Sciatic nerve (tissue), 2 donors: ENCODE data around the gene KCNMB1. TPM values are rescaled to one million over a fixed set of nuclear protein-coding genes. Genes with fewer than 3 reads are reported as not detected.

Experiments used
- ATAC-seq: fragments of 200-7000 bp; cut with Tn5 transposase; one replicate; pipeline ENCODE4 v1.9.1; 2020; ENCODE audit warnings: mild to moderate bottlenecking, moderate library complexity
- DNase-seq: peaks from one replicate; pipeline ENCODE4 v3.0.0-alpha.2; 2020; ENCODE audit warnings: low spot score
- intact Hi-C: fragments of 100-400 bp; cut with DNase I; formaldehyde crosslinking; loops from one replicate; pipeline ENCODE4 v1.14.2; 2022
- total RNA-seq: library from RNA; stranded (reverse); fragmentation: NEBNext Ultra II Directional; extraction: Animal tissue kit (Norgen Biotek cat#: 25700); gene quantifications from one replicate; pipeline ENCODE4 v1.2.1, GENCODE V29; 2021
- donor health status: DM: no; HTN: no; CAD: no.
- donor health status: DM: no; HTN: no; CAD: no.

KCNMB1 gene
- total RNA-seq, 1 donor from 2014 or later = 1.4 TPM

DNA sequence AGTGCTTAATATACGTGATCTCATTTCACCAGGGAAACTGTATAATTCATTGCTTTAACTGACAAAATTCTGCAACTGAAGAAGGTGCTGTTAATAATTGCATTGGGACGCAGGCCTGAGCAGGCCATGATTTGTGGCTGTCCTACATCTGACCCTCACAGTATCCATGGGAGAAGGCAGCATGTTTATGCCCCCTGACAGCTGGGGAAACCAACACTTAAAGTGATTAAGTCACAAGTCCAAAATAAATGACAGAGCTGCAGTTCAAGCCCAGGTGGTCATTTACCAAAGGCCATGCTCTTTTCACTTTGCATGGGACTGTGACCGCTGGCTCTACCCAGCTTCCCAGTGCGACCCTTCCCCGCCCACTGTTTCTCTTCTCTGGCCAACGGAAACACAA is 30.5 kb upstream of the KCNMB1 start:
- no peak for ATAC-seq
- intact Hi-C loops = loop anchor here (10.0 kb wide), 1 partner anchor 195 kb away; no protein-coding TSS in a partner anchor
- DNase-seq = no peak

DNA sequence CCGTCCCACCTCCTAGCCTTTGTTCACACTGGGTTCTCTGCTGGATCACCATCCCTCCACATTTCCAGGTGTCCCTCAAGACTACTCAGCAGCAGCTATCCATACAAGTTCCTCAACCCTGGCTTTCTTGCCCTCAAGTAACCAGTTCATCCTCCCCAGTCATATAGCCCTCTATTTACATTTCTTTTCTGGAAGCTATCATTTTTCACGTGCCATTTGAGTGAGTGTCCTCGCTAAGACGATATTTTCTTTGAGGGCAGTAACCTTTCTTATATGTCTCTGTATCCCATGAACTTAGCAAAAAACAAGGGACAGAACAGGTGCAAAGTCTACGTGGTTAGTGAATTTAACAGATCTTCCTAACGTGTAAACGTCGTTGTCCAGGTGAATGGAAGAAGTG is 29.6 kb upstream of the KCNMB1 start:
- intact Hi-C loops = no loop called here
- DNase-seq (no peak), ATAC-seq (no peak)

DNA sequence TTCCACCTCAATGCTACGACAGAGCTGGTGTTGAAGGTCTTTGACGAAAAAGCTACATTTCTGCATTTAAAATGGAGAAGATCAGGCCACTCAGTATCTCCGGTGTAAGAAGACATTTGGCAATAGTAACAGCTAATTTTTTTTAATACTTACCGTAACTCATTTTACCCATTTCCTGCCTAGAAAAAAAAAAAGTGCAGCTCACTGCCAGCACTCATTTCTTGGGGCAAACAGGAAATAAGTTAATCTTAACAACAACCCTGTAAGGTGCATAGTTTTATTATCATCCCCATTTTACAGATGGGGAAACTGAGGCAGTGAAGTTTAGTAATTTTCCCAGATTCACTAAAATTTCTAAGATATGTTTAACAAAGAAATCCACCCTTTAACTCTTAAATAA is 27.4 kb upstream of the KCNMB1 start:
- ATAC-seq = no peak
- intact Hi-C loops = no loop called here
- DNase-seq = no peak

DNA sequence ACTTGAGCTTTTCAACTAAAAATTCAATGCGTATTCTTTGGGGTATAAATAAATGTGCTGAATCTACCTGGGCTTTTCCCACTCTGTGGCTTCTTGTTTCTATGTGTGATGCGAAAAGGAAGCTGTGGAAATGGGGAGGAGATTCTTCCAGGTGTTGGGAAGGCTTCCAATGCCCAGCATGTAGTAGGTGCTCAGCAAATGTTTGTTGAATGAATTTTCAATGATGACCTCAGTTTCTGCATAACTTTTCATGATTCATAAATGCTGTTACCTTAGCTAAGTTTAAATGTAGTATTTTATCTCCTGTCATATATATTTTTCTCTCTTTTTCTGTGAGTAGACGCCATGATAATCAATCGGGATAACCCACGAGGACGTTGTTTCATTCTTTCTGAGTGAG is 25.6 kb upstream of the KCNMB1 start:
- no peak for DNase-seq
- intact Hi-C loops = no loop called here
- no peak for ATAC-seq

DNA sequence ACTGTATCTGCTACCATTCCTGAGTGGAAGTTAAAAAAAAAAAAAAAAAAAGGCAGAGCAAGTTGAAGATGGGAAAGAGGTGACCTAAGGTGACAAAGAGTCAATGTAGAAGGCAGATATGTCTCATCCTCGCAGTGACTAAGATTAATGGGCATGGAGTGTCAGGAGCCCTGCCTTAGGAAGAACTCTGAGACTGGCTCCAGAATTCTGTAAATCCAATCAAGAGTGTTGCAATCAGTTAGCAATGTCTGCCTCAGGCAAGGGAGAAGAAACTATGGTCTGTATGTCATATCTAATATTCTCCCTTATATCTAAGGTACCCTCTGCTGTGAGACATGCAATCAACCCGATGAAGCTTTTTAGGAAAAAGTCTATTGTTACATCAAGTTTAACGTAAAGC is 24.7 kb upstream of the KCNMB1 start:
- intact Hi-C loops = no loop called here
- DNase-seq = no peak
- ATAC-seq = no peak

DNA sequence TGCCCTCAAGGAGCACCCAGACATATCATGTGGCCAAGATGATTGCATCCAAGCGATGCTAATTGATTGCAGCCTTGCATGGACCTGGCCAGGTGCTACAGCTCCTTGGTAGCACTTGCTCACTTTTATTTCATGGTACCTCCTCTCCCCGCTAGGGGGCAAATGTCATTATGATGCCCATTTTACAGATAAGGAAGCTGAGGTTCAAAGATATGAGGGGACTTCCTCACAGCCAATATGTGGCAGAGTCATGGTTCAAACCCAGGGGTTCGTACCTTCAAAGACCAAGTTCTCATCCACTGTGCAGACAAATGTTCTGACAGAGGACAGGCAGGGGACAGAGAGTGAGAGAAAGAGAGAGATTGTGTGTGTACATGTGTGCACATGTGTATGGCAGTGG is 21.9 kb upstream of the KCNMB1 start:
- intact Hi-C loops = no loop called here
- ATAC-seq = no peak
- no peak for DNase-seq

DNA sequence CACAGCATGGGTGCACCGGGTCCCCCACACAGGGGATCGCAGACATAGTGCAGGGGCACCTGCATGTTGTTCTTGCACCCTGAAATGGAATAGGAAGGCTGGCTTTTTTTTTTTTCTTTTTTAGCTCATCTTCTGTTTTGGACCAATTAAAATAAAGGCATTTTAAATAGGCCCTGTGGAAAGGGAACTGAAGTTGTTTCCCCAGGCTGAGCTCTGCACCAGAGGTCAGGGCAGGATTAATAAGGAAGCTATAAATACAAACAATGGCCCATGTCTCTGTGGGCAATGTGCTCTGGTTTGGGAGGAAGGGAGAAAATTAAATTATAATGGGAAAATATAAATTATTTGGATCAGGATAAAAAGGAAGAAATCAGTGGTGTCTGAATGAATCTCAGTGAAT is 21.2 kb upstream of the KCNMB1 start:
- ATAC-seq (no peak), DNase-seq (no peak)
- intact Hi-C loops = no loop called here

DNA sequence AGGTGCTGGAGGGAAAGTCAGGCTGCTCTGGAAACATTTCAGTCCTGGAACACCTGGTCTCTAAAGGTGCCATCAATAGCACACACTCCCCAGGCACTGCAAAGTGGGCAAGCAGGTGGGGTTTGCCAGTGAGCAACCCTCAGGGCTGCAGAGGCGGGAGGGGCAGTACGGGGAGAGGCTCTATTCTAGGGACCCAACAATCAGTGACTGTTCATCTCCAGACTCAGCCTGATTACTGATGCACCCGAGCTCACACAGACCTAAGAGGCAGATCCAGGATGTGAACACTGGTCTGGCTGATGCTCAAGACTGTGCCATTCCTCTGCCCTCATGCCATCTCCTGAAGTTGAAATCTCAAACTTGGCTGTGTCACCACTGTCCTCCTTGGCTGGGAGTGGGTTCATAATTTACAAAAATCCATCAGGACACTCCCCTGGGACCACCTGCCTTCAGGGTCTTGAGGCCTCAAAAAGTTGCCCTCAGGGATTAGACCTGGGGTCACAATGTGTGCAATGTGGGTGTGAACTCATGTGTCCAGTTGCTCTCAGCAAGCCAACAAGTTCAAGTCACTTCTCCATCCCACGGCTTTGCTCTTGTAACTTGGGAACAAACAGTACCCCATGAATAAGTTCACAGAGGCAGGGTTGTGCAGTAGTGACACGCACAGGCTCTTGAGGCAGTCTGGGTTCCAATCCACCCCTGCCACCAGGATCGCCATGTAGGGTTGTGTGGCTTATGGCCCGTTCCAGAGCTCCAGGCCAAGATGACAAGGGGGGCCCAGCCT is 19.9 kb upstream of the KCNMB1 start:
- ATAC-seq = peak; percentile 57
- intact Hi-C loops = no loop called here
- no peak for DNase-seq

DNA sequence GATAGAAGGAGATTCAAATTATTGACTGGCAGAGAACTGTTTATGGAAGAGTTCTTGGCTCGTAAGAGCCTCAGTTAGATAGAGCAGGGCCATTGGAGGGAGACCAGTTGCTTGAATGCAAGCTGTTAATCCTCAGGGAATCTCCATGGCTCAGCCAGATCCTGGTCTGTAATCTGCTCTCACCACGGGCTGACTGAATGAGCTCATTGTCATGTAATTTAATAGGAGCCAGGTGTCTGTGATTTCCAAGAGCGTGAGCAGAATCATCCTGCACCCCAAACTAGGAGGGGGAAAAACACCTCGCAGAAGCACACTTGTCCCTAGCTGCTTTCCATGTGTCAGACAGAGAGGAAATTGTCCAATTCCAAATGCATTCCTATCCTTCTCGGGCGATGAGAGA is 19.1 kb upstream of the KCNMB1 start:
- DNase-seq = no peak
- ATAC-seq = peak; percentile 89
- intact Hi-C loops = no loop called here

DNA sequence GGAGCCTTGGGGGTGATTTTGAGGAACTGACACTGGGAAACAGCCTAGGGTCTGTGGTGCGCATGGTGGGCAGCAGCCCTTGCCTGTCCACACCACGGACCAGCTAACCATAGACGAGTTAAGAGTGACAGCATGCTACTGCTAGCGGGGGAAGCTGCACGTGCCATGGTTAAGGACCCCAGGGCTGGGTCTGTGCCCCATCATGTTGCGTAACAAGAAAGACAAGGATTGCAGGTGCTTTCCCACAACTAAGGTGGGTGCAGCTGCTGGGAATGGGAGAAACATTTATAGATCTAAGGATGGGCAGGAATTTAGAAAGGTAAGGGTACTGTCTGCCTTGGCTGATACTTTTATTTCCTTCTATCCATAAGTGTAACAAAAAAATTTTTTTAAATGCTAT is 17.9 kb upstream of the KCNMB1 start:
- intact Hi-C loops = no loop called here
- DNase-seq (no peak), ATAC-seq (no peak)

DNA sequence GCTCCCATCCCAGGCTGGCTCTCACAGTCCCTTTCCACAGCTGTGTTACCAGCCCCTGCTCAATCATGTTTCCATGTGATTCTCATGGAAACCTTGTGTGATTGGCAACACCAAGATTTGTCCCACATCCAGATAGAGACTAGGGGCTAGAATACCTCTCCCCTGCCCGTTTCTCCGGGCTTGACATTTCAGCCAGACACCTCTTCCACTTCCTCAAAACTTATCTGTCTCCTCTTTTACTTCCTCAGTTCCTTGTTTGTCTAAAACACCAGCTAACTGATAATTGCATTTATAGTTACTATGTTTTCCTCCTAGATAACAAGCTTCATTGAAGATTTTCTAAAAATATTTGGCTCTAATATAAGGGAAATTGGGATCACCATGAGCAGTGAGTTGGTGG is 16.6 kb upstream of the KCNMB1 start:
- intact Hi-C loops = no loop called here

DNA sequence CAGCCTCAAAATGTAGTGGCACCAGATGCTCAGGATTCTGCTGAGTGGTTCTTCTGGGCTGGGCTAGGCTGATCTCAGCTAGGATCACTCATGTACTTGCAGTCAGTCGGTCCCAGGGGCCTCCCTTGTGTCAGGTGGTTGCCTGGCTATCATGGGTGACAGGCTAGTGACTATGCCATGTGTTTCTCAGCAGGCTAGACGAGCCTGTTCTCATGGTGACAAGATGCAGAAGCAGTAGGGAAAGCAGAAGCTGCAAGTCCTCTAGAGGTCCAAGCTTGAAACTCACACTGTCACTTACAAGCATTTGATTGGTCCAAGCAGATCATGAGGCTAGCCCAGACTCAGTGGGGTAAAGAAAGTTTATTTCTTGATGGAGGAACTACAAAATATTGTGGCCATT is 15.2 kb upstream of the KCNMB1 start:
- intact Hi-C loops = no loop called here
- DNase-seq (no peak), ATAC-seq (peak; percentile 43)

More for the DNA sequence above, 16.6 kb upstream of the KCNMB1 start:
- DNase-seq (no peak), ATAC-seq (no peak)

DNA sequence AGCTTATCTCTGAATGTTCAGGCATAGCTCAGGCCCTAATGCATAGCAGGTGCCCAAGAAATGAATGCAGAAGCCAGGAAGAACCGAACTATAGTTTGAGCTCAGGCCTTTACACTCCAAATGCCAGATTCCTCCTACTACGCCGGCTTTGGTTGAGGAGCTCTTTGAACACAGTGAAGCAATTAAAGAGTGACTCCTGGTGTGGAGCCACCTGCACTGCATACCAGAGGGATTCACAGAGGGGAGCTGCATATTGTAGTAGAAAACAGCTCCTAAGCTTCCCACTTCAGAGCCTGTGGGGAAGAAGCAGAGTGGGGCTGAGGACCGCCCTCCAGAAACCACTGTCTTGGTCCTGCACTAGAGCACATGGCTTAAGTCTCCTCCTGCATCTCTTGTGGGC is 14.5 kb upstream of the KCNMB1 start:
- DNase-seq = no peak
- intact Hi-C loops = no loop called here
- ATAC-seq = no peak

DNA sequence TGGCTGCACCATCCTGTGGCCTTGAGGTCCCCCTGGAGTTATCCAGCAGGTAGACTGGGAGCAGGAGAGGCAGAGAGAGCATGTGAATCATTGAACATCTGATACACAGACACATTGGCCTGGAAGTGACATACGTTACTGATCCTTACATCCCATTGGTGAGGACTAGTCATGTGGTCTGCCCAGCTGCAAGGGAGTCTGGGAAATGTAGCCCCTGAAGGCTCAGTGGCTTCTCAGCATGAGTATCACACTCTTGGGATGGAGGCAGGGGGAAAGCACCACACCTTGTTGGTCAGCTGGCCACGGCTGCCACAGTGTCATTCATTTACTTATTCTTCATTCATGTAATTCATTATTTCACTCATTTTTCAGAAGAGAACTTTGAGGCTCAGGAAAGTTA is 13.3 kb upstream of the KCNMB1 start:
- ATAC-seq (no peak), DNase-seq (no peak)
- intact Hi-C loops = no loop called here

DNA sequence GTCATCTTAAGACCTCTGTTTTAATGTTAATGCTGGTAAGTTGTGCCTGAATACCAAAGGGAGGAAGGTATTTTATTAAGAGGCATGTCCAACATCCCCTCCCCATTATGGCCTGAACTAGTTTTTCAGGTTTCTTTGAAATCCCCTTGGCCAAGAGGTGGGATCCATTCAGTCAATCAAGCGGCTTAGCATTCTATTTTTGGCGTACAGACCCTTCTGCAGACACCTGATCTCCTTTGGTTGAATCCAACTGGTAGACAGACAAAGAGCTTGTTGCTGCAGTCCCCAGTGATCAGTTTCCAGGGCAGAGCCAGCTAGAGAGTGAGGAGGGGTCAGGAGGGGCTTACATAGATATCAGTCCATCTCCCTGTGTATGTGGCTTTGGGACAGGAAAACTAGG is 7.9 kb upstream of the KCNMB1 start:
- intact Hi-C loops = no loop called here
- DNase-seq (no peak), ATAC-seq (no peak)

DNA sequence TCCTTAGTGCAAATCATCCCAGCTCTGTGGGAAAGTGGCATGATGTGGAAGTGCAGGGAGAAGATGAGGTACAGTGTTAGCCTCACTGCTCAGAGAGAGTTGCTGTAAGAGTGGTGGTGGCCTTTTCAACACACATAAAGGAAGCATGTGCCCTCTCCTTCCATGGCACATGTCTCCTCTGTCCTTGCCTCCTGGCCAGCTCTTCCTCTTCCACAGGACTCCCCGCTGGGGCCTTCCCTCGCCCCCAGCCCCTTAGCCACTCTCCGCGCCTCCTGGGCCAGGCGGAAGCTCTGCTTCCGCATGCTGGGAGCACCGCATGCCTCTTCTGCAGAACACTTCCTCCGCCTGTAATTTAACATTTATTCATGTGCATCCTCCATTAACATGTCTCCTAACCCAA is 4.8 kb upstream of the KCNMB1 start:
- peak; percentile 67 for ATAC-seq
- intact Hi-C loops = no loop called here
- DNase-seq = no peak

DNA sequence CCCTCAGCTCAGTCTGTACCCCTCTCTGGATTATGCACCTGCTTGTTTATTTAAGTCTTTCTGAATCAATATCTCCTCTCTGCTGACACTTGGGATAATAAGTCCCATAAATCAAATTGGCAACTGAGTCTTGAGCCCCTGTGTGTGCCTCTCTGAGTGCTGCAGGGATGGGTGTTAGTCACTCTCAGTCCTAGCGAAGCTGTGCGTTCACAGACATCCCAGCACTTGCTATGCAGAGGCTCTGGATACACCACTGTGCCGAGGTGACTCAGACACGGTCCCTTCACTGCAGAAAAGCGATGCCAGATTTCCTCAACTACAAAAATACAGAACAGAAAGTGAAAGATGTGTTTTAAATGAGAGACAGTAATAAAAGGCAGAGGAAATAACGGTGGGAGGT is 4.1 kb upstream of the KCNMB1 start:
- intact Hi-C loops = no loop called here
- ATAC-seq (peak; percentile 51), DNase-seq (no peak)

DNA sequence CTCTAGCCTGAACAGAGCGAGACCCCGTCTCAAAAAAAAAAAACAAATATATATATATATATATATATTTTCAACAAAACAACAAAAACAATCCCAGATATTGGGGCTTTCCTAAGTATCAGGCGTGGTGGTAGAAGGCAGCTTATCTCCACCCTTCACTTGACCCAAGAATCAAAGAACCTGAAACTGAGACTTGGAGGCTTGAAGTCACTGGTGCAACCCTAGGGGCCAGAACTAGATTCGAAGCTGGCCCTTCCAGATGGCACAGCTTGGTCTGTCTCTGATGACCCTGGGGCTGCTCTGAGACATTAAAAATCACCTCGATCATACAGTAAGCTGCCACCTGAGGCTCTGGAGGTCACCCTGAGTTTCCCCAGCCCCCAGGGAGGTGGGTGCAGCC is 1.3 kb upstream of the KCNMB1 start:
- DNase-seq (no peak), ATAC-seq (no peak)
- intact Hi-C loops = no loop called here

DNA sequence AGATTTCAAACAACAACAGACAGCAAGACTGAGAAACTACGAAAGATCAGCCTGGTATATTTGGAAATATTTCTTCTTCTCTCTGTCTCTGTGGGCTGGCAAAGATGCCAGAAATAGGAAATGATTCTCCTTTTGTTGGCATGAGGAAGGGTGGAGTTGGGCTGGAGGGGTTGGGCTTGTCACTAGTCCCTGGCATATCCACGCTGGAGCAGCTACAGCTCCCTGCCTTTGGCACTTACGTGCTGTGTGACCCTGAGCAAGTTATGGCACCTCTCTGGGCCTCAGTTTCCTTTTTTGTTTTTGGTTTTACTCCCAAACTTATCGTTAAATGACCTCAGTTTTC is 354 bp upstream of the KCNMB1 start:
- ATAC-seq (peak; percentile 25), DNase-seq (no peak)
- intact Hi-C loops = no loop called here

DNA sequence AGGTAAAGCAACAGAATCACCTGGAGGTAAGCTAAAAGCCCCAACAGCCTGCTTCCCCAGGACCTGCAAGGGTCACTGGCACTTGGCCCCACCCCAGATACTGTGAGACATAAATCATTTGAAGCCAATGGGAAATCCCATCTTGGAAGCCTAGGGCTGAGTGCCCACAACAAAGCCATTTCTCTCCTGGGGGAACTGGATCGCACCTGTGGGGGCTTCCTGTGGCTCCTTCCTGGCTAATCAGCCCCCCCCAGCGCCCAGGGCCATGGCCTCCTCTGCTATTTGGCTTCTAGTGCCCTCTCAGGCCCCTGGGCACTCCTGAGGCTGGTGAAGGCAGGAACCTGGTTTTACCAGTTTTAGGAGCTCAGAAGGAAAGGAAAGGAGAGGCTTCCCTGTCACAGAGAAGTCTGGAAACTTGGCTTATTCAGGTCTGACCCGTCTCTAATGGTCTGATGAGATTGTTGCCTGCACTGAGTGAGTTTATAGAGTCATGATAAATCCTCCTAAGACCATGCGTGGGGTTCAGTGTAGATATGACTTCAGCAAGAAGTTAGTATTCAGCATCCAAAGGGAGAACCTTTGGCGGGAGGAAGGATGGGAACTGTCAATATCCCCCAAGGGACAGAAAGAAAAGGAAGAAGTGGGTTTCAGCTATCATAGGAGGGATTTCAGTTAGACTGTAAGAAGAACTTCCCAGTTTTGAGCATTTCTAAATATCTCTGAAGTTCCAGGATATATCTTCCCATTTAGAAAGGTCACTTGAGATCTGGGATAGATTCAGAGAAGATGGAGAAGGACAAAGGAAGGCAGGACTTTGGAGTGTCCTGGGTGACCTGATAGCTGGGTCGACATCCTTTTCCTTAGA is 1.2 kb downstream of the KCNMB1 start:
- intact Hi-C loops = no loop called here
- no peak for DNase-seq
- no peak for ATAC-seq
